MCF 10A (cell line): ENCODE measurements around the gene RHOXF2. TPM values are rescaled to one million over a fixed set of nuclear protein-coding genes. Genes with fewer than 3 reads are reported as not detected.

Experiments
- BruUV-seq: library from RNA; stranded (reverse); fragments of 400-500 nt; replicated peaks from 2 replicates; lab custom pipeline; 2021; lab: Mats Ljungman, UMichigan
- CTCF ChIA-PET: fragments of 300-600 bp; sonication (Branson Sonifier 250); formaldehyde crosslinking; extraction: SDS; loops from one replicate; lab custom pipeline; 2021; ENCODE audit warnings: antibody characterized with exemption, inconsistent platforms; lab: Yijun Ruan, JAX
- POLR2A ChIA-PET: fragments of 300-600, 350-650 bp; sonication (Branson Sonifier 250); formaldehyde crosslinking; extraction: SDS; loops from one replicate; lab custom pipeline; 2020; ENCODE audit warnings: antibody characterized with exemption, inconsistent platforms; lab: Yijun Ruan, JAX
- DNase-seq: peaks from one replicate; pipeline ENCODE4 v3.0.0-alpha.2; 2018; ENCODE audit not compliant: unreplicated experiment
- H3K27ac Mint-ChIP-seq: one replicate; pipeline ENCODE4 v1.8.0; 2022; ENCODE audit warnings: mild to moderate bottlenecking, low read depth, mixed read lengths; ENCODE audit not compliant: unreplicated experiment
- H3K27me3 Mint-ChIP-seq: one replicate; pipeline ENCODE4 v1.8.0; 2022; ENCODE audit warnings: mixed read lengths; ENCODE audit not compliant: insufficient read depth, unreplicated experiment
- H3K36me3 Mint-ChIP-seq: one replicate; pipeline ENCODE4 v1.8.0; 2022; ENCODE audit warnings: mild to moderate bottlenecking, moderate library complexity, mixed read lengths; ENCODE audit not compliant: insufficient read depth, unreplicated experiment
- H3K4me1 Mint-ChIP-seq: one replicate; pipeline ENCODE4 v1.8.0; 2022; ENCODE audit warnings: mixed read lengths; ENCODE audit not compliant: insufficient read depth, unreplicated experiment
- H3K4me3 Mint-ChIP-seq: one replicate; pipeline ENCODE4 v1.8.0; 2022; ENCODE audit warnings: mild to moderate bottlenecking, moderate library complexity, mixed read lengths; ENCODE audit not compliant: unreplicated experiment
- H3K9me3 Mint-ChIP-seq: one replicate; pipeline ENCODE4 v1.8.0; 2022; ENCODE audit warnings: mixed read lengths; ENCODE audit not compliant: unreplicated experiment
- intact Hi-C: fragments of 100-400 bp; cut with micrococcal nuclease; formaldehyde crosslinking; loops from 2 replicates; pipeline ENCODE4 v1.14.1; 2022
- total RNA-seq: library from RNA; stranded (reverse); gene quantifications from 2 replicates; pipeline ENCODE4 v1.2.3, GENCODE V29; 2022
- TF ChIP-seq, protein P1 (sequence below): fragments of 200-600 bp; IDR thresholded peaks from one replicate; pipeline ENCODE4 v1.8.0; 2022; ENCODE audit warnings: antibody characterized with exemption, mild to moderate bottlenecking; ENCODE audit not compliant: unreplicated experiment

RHOXF2 gene
- total RNA-seq, 1 experiment from 2014 or later: not detected

DNA sequence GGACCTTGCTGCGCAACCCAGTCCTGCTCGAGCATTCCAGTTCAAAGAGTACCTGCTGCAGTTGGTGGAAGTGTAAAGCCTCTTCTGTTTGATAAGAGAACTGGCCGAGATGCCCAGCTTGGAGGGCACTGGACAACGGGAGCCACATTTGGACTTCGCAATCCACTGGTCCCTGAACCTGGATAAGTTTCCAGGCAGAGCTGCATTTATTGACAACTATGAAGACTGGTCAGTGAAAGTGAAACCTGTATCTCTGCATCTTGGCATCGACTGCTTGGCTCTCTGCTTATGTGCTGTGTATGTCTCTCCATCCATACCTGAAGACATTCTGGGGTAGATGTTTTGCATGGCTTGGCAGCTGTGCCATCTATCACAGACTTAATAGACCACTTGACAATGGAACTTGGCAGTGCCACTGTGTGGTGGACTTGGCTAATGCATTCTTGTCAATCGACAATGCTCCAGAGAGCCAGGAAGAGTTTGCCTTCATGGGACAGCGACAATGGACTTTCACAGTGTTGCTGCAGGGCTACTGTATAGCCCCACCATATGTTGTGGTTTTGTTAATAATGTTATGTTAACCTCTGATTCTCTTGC is 48.7 kb downstream of the RHOXF2 start:
- ChIA-PET CTCF (interaction anchor here (0.7 to 1.3 kb wide), 3 partner anchors 21 to 93 kb away, joined by 4 to 5 read pairs (median 4); no protein-coding TSS in a partner anchor), POLR2A (no interaction called here)
- H3K27me3 Mint-ChIP-seq: peaks cover 57% of the 10 kb centered on the region
- H3K9me3 Mint-ChIP-seq: no peaks in the 10 kb centered on the region
- H3K36me3 Mint-ChIP-seq: no peaks in the 10 kb centered on the region
- no peak overlapping the region for H3K4me3 Mint-ChIP-seq
- DNase-seq: no peak
- BruUV-seq: no TSS peak
- TF ChIP-seq, protein P1, sequence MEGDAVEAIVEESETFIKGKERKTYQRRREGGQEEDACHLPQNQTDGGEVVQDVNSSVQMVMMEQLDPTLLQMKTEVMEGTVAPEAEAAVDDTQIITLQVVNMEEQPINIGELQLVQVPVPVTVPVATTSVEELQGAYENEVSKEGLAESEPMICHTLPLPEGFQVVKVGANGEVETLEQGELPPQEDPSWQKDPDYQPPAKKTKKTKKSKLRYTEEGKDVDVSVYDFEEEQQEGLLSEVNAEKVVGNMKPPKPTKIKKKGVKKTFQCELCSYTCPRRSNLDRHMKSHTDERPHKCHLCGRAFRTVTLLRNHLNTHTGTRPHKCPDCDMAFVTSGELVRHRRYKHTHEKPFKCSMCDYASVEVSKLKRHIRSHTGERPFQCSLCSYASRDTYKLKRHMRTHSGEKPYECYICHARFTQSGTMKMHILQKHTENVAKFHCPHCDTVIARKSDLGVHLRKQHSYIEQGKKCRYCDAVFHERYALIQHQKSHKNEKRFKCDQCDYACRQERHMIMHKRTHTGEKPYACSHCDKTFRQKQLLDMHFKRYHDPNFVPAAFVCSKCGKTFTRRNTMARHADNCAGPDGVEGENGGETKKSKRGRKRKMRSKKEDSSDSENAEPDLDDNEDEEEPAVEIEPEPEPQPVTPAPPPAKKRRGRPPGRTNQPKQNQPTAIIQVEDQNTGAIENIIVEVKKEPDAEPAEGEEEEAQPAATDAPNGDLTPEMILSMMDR: no peak
- no peak overlapping the region for H3K27ac Mint-ChIP-seq
- intact Hi-C loops: no loop called here
- H3K4me1 Mint-ChIP-seq: no peaks in the 10 kb centered on the region

DNA sequence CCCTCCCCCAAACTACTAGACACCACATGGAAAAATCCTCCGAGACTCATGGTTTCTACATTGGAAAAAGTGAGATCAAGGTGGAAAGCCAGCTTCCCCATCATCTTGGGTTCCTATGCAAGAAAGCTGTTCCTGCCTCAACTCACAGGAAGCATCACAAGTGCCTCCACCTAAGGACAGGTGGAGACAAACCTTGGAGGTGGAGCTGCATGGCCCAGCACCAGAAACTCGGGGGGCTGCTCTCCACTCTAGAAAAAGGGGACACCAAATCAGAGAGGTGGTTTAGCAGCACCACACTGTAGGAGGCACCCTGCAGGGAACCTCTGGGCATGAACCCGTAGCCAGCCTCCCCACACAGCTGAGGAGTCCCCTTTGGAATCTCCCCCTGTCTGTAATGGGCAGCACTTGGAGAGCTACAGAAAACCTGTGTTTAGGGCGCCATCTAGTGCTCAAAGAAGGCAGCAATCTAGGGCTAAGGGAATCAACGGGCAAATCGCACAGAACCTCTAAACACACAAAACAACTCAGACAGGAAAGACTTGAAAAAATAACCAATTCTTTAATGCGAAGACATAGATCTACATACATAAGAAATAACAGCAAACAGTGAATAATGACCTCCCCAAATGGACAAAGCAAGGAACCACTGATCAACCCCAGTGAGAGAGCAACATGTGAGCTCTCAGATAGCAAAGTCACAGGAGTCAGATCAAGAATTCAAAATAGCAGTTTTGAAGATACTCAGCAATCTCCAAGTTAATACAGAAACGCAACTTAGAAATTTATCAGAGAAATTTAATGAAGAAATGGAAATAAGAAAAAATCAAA is 55.2 kb downstream of the RHOXF2 start:
- TF ChIP-seq, protein P1: peak; percentile 46
- H3K4me1 Mint-ChIP-seq: no peaks in the 10 kb centered on the region
- CTCF ChIA-PET: interaction anchor here (0.6 to 3.6 kb wide), 40 partner anchors 8 to 833 kb away, joined by 3 to 58 read pairs (median 5); no protein-coding TSS in a partner anchor
- intact Hi-C loops: no loop called here
- POLR2A ChIA-PET: no interaction called here
- no peaks in the 10 kb centered on the region for H3K36me3 Mint-ChIP-seq
- H3K4me3 Mint-ChIP-seq: no peak overlapping the region
- H3K9me3 Mint-ChIP-seq: no peaks in the 10 kb centered on the region
- no TSS peak for BruUV-seq
- no peak overlapping the region for H3K27ac Mint-ChIP-seq
- DNase-seq: peak; percentile 77
- peaks cover 58% of the 10 kb centered on the region for H3K27me3 Mint-ChIP-seq

Other genes starting within 250 kb of the RHOXF2 start
- gene NKAP, start 214.9 kb upstream of the RHOXF2 start, total RNA-seq: 10.4 and 13.8 TPM in 2 replicates
- gene RHOXF2B, start 80.9 kb upstream of the RHOXF2 start, total RNA-seq: not detected in 2 replicates
- gene RHOXF1, start 42.7 kb upstream of the RHOXF2 start, total RNA-seq: not detected in 2 replicates
- 11.4 and 12.5 TPM in 2 replicates for gene ZBTB33, start 92.2 kb downstream of the RHOXF2 start, total RNA-seq
- gene TMEM255A, start 152.8 kb downstream of the RHOXF2 start, total RNA-seq: not detected in 2 replicates
- not detected in 2 replicates for gene ATP1B4, start 203.5 kb downstream of the RHOXF2 start, total RNA-seq